ELR (cell line): Measurements from ENCODE around the gene AZU1.
A peak's percentile ranks its signal among the peaks of the same experiment; 100 is the strongest.
"Not testable (repeated sequence)": the region's sequence is repeated elsewhere in the genome, so short reads cannot be mapped to it uniquely, and the experiment has no call there.

Experiments
- DNase-seq: peaks from one replicate; pipeline ENCODE4 v3.0.0-alpha.2; 2015; ENCODE audit warnings: low read depth

The AZU1 gene

DNA sequence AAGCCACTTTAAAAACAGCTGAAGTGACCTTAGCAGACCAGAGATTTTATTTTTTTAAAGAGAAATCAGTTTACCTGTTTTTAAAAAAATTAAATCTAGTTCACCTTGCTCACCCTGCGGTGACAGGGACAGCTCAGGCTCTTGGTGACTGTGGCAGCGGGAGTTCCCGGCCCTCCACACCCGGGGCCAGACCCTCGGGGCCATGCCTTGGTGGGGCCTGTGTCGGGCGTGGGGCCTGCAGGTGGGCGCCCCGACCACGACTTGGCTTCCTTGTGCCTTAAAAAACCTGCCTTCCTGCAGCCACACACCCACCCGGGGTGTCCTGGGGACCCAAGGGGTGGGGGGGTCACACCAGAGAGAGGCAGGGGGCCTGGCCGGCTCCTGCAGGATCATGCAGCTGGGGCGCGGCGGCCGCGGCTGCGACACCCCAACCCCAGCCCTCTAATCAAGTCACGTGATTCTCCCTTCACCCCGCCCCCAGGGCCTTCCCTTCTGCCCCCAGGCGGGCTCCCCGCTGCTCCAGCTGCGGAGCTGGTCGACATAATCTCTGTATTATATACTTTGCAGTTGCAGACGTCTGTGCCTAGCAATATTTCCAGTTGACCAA is 16.7 kb upstream of the AZU1 start:
- no peak for DNase-seq

DNA sequence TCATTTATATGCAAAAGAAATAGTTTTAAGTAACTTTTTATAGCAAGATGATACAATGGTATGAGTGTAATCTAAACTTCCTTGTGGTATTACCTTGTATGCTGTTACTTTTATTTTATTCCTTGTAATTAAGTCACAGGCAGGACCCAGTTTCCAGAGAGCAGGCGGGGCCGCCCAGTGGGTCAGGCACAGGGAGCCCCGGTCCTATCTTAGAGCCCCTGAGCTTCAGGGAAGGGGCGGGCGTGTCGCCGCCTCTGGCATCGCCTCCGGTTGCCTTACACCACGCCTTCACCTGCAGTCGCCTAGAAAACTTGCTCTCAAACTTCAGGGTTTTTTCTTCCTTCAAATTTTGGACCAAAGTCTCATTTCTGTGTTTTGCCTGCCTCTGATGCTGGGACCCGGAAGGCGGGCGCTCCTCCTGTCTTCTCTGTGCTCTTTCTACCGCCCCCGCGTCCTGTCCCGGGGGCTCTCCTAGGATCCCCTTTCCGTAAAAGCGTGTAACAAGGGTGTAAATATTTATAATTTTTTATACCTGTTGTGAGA is 16.1 kb upstream of the AZU1 start:
- no peak for DNase-seq

DNA sequence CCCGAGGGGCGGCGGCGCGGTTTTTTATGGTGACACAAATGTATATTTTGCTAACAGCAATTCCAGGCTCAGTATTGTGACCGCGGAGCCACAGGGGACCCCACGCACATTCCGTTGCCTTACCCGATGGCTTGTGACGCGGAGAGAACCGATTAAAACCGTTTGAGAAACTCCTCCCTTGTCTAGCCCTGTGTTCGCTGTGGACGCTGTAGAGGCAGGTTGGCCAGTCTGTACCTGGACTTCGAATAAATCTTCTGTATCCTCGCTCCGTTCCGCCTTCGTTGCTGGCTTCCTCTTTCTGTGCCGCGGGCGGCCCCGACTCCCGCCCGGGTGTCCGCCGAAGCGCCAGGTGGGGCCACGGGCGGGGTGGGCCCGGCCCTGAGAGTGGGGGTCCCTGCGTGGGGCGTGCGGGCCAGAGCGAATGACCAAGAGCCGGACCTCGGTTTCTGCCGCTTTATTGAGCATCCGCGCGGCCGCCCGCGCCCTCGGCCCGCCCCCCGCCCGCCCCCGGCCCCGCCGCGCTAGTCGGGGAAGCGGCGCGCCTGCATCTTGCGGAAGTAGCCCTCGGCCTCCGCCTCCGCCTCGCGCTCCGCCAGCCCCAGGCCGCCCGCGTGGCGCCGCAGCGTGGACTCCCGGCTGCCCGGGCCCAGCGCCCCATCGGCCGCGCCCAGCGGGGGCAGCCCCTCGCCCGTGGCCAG is 15.4 kb upstream of the AZU1 start:
- no peak for DNase-seq

DNA sequence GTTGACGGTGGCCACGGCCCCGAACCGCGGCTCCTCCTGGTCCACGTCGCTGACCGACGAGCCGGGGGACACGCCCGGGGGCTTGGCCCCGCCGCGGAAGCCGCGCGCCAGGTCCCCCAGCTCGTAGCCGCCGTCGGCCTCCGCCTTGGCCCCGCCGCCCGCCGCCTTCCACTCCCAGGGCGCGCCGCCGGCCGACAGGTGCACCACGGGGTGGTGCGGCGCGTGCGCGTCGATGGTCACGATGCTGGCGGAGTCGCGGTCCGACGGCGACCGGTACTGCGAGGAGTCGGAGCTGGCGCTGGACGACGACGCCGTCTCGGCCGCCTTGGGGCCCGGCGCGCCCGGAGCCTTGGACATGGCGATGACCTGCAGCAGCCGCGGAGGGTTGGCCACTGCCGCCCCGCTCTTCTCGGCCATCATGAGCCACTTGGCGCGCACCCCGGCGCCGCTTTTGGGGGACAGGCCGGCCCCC is 14.9 kb upstream of the AZU1 start:
- DNase-seq = no peak

DNA sequence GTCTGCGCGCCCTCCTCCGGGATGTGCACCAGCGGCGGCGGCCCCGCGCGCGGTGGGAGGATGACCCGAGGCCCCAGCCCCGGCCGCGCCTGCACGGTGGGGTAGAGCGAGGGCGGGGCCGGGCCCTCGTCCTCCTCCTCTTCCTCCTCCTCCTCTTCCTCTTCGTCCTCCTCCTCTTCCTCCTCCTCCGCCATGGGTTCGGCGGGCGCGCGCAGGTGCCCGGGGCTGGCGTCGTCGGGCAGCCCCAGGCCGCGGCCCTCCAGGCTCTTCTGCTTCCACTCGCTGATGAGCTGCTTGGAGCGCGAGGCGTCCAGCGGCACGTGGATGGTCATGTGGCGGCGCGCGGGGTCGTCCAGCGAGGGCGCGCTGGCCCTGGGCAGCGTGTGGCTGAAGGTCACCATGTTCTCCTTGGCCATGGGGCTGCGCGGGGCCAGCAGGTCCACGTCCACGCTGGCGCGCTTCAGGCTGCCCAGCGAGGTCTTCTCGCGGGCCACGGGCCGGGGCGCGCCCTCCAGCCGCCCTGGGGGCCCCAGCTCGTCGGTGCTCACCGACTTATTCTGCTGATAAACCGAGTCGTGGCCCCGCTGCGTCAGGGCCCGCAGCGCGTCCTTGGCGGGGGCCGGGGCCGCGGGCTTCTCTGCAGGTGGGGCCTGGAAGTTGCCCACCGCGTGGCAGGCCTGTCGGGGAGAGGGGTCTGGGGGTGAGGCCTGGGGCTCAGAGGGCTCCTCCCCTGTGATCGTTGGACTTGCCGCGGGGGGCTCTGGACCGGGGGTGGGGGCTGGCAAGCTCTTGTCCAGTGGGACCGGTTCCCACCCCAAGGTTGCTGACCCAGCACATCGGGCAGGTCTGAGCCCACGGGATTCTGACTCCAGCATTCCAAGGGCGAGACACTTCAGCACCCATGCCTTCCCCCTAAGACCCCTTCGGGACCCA is 14.2 kb upstream of the AZU1 start:
- DNase-seq = peak; percentile 38

DNA sequence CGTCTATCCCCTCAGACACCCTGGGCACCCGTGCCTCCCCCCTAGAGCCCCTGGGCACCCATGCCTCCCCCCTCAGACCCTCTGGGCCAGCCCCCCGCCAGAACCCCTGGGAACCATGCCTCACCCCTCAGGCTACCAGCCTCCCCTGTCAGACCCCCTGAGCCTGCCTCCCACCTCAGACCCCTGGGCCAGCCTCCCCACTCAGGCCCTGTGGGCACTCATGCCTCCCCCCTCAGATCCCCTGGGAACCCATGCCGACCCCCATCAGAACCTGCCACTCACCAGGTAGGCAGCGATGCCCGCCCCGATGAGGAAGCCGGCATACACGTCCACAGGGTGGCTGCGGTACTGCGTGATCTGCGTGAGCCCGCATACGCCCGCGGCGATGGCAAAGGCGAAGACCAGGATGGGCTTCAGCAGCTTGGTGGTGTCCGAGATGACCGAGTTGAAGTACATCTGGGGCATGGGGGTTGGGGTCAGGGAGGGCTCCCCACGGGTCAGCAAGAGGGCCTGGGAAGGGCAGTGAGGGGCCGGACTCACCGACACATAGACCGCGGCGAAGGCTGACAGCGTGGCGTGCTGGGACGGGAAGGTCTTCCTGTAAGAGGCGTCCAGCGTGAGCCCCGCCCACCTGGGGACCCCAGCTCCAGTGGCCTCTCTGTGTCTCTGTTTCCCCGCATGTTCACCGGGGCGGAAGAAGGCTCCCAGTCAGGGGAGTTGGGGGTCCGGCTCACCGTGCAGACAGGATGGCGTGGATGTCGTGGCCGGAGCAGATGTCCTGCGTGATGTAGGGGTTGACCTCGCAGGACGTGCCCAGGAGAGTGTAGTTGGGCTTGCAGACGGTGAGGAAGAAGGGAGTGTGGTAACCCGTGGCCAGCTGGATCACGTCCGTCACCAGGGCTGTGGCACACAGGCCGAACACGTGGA is 13.2 kb upstream of the AZU1 start:
- no peak for DNase-seq

DNA sequence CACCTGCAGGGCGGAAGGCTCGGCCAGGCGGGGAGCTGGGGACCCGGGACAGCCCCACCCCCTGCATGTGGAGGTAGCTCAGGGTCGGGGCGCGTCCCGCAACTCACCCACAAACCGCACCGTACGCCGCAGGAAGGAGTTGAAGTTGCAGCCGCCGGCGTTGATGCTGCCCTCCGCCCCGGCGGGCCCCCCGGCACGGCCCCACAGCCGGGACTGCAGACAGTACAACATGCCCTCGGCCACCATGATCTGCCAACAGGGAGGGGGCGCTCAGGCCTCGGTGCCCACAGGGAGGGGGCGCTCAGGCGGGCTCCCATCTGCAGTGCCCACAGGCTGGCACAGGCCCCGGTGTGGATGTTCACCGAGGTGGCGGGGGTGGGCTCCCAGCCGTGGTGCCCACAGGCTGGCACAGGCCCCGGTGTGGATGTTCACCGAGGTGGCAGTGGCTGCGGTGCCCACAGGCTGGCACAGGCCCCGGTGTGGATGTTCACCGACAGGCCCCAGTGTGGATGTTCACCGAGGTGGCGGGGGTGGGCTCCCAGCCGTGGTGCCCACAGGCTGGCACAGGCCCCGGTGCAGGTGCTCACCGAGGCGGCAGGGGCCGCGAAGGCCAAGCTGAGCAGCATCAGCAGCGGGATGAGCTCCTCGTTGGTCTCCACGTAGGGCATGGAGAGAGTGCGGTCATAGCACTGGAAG is 12.4 kb upstream of the AZU1 start:
- no peak for DNase-seq

DNA sequence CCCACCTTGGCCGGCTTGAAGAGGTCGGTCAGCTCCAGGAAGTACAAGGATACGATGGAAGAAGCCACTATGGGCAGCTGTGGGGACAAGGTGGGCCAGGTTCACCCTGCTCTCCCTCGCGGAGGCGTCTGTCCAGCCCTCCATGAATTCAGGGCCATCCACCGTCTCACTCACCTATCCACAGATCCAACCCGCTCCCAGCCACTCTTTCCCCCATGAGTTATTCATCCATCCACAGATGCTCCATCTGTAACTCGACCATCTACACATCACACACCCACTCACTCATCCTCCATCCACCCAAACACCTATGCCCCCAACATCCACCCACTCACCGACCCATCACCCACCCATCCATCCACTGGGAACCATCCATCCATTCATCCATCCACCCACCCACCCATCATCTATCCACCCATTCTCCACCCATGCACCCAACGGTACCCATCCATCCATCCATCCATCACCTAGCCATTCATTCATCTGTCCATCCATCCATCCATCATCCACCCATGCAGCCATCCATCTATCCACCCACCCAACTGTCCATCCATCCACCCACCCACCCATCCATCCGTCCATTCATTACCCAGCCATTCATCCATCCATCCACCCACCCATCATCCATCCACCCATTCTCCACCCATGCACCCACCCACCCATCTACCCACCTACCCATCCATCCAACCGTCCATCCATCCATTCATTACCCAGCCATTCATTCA is 11.7 kb upstream of the AZU1 start:
- no peak for DNase-seq

DNA sequence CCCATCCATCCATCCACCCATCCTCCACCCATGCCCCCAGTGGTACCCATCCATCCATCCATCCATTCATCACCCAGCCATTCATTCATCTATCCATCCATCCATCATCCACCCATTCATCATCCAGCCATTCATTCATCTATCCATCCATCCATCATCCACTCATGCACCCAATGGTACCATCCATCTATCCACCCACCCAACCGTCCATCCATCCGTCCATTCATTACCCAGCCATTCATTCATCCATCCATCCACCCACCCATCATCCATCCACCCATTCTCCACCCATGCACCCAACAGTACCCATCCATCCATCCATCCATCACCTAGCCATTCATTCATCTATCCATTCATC is 11.2 kb upstream of the AZU1 start:
- no peak for DNase-seq

DNA sequence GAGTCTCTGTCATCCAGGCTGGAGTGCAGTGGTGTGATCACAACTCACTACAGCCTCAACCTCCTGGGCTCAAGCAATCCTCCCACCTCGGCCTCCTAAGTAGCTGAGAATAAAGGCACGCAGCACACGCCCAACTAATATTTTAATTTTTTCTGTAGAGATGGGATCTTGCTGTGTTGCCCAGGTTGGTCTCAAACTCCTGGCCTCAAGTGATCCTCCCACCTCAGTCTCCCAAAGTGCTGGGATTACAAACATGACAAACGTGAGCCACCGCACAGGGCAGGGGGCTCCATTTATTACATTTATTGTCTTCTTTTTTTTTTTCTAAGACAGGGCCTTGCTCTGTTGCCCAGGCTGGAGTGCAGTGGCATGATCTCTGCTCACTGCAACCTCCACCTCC is 7.4 kb upstream of the AZU1 start:
- not testable (repeated sequence) for DNase-seq

DNA sequence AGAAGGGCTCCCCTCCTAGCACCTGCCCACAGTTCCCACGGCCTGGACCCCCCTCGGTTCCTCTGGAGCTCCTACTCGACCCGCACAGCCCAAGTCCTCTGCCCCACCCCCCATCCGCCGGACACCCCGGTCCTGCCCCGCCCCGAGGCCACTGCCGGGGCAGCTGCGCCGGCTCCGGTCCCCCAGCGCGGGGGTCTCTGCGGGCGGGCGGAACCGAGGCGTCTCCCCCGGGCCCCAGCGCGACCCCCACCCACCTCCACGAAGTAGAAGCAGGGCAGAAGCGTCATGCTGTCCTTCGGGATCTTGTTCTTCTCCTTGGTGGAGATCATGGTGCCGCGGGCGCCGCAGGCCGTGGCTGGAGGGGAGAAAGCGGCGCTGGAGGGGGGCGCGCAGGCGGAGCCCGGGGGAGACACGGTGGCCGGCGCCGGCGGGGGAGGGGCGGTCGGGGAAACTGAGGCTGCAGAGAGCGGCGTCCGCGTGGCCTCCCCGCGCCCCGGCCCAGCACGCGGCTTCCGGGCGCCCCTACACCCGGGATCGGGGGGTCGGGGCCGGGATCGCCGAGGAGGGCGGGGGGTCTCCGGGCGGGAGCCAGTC is 6.3 kb upstream of the AZU1 start:
- no peak for DNase-seq

DNA sequence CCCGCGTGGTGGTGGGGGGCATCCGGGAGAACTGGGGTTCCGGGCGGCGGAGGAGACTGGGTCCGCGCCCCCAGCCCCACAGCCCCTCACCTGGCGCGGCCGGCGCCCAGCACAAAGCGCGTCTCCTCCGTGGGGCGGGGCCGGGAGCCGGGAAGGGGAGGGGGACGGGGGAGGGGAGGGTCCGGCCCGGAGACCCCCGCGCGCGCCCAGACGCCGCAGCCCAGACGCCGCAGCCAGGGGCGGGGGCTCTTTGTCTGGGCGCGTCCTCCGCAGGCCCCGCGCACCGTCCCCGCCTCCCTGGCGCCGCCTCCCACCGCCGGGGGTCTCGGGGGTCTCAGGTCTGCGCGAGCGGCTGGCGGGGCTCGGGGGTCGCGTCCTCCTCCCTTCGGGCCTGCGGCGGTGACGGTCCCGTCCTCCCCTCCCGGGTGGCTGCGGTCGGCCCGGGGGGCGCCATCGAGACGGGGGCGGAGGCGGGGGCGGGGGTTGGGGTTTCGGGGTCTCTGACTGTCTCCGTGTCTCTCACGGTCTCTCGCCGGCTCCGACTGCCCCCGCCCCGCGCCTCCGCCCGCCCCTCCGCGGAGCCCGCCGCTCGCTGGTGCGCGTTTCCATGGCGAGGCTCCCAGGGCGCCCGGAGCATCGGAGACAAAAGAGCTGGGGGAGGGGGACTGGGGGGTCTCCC is 5.7 kb upstream of the AZU1 start, which contains the start of gene PLPPR3:
TSS of gene PLPPR3 (minus strand) at position 131 of the 679 bp plus-strand sequence. CDS start 396 bp downstream, outside the sequence.
- DNase-seq = no peak

DNA sequence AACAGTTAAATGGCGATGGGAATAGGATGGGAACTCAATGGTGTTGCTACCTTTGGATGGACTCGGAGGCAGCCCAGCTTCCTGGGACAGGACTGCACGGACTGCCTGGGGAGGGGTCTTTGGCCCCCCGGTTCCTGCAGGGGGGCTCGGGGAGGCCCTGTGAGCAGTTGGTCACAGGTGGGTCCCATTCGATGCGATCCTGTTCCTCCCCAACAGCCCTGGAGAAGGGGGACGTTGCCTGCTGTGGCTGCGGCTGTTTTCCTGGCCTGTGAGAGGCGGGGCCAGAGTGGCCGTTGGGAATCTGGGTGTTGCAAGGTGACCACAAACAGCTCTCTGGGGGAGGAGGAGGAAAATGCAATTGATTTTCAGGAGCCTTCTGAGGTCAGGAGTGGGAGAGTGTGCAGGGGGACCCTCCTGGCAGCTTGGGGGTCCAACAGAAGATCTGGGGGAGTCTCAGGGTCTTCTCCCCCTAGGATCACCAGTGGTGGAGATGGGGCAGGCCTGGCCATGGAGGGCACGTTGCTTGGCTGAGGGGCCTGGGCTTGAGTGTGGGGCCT is 4.0 kb upstream of the AZU1 start:
- no peak for DNase-seq

DNA sequence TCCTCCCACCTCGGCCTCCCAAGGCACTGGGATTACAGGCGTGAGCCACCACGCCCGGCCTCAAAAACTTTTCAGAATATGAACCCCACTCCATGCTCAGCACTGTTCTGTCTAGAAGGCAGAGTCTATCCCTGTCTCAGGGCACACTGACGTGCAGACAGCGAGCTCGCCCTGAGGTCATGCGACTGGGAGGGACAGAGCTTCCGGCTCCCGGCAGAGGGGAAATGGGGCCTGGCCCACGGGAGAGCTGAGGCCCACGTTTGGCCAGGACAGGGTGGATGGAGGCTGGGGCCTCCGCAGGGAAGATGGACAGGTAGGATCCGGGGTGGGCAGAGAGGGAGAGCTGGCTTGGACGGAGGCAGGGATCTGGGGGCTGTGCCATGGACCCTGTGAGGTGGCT is 2.8 kb upstream of the AZU1 start:
- DNase-seq = no peak

DNA sequence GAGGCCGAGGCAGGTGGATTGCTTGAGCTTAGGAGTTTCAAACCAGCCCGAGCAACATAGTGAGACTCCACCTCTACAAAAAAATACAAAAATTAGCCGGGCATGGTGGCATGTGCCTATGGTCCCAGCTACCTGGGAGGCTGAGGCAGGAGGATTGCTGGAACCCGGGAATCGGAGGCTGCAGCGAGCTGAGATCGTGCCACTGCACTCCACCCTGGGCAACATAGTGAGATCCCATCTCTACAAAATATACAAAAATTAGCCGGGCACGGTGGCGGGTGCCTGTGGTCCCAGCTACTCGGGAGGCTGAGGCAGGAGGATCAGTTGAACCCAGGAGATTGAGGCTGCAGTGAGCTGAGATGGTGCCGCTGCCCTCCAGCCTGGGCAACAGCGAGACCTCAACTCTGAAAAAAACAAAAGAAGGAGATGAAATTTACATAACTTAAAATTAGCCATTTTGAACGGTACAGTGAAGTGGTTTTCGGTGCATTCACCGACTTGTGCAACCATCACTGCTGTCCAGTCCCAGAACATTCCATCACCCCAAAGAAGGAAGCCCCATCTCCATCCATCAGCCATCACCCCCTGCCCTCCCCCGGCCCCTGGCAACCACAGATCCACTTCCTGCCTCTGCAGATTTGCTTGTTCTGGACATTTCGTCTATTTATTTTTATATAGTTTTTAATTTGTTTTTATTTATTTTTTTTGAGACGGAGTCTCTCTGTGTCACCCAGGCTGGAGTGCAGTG is 1.6 kb upstream of the AZU1 start:
- no peak for DNase-seq

DNA sequence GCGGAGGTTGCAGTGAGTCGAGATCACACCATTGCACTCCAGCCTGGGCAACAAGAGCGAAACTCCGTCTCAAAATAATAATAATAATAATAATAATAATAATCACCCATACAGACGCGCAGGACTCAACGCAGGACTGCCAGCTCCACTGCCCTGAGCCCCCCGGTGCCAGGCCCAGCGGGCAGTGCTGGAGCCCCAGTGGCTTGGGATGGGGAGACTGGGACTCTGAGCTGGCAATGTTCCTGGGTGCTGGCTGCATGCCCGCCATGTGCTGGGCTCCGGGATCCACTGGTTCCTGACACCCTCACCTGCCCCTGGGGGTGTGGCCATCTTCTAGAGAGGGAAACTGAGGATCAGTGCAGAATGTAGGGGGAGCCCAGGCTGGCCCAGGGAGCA is 325 bp upstream of the AZU1 start:
- DNase-seq = no peak

DNA sequence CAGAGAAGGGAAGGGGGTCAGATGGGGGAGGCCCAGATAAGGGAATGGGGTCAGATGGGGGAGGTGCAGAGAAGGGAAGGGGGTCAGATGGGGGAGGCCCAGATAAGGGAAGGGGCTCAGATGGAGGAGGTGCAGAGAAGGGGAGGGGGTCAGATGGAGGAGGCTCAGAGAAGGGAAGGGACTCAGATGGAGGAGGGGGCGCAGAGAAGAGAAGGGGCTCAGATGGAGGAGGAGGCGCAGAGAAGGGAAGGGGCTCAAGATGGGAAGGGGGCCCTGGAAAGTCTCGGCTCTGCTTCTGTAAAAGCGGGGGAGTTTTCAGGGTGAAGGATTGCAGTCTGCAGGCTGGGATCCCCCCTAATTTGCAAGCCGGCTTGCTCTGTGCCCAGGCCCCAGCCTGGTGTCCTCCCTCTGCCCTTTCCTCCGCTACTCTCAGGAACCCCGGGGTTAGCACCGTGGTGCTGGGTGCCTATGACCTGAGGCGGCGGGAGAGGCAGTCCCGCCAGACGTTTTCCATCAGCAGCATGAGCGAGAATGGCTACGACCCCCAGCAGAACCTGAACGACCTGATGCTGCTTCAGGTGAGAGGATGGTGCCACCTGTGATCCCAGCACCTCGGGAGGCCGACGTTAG is 1.6 kb downstream of the AZU1 start:
- DNase-seq = no peak
